KMS-11 (cell line): Measurements from ENCODE around the gene CACNA1E.

Experiments used
- H2AFZ ChIP-seq: fragments of 200-600 bp; sonication (generic); 2 replicates; pipeline ENCODE4 v1.6.1; 2016; ENCODE audit warnings: antibody characterized with exemption, mixed run types, low read depth
- H3K27ac ChIP-seq: fragments of 200-600 bp; sonication (generic); 2 replicates; pipeline ENCODE4 v1.6.1; 2016; ENCODE audit warnings: mild to moderate bottlenecking, mixed run types
- H3K27me3 ChIP-seq: fragments of 200-600 bp; sonication (generic); 2 replicates; pipeline ENCODE4 v1.6.1; 2017; ENCODE audit warnings: mild to moderate bottlenecking, low read depth, mixed run types, moderate library complexity; ENCODE audit not compliant: insufficient read depth
- H3K36me3 ChIP-seq: fragments of 200-600 bp; sonication (generic); 2 replicates; pipeline ENCODE4 v1.6.1; 2017; ENCODE audit warnings: mild to moderate bottlenecking, mixed run types; ENCODE audit not compliant: insufficient read depth
- H3K4me1 ChIP-seq: fragments of 200-600 bp; sonication (generic); 2 replicates; pipeline ENCODE4 v1.6.1; 2016; ENCODE audit warnings: mild to moderate bottlenecking, low read depth, mixed run types; ENCODE audit not compliant: poor library complexity, severe bottlenecking
- H3K4me2 ChIP-seq: fragments of 200-600 bp; sonication (generic); 2 replicates; pipeline ENCODE4 v1.7.0; 2016; ENCODE audit warnings: mild to moderate bottlenecking, mixed run types
- H3K4me3 ChIP-seq: fragments of 200-600 bp; sonication (generic); IDR thresholded peaks from 2 replicates; pipeline ENCODE4 v1.6.1; 2017; ENCODE audit warnings: low read depth, low read length, mixed read lengths; ENCODE audit not compliant: insufficient read depth
- H3K79me2 ChIP-seq: fragments of 200-600 bp; sonication (generic); 2 replicates; pipeline ENCODE4 v1.6.1; 2016; ENCODE audit warnings: low read depth, mixed run types; ENCODE audit not compliant: insufficient read depth
- H3K9ac ChIP-seq: fragments of 200-600 bp; sonication (generic); 2 replicates; pipeline ENCODE4 v1.6.1; 2016; ENCODE audit warnings: mild to moderate bottlenecking, mixed run types
- H4K20me1 ChIP-seq: fragments of 200-600 bp; sonication (generic); 2 replicates; pipeline ENCODE4 v1.6.1; 2016; ENCODE audit warnings: mild to moderate bottlenecking, mixed run types; ENCODE audit not compliant: insufficient read depth
- CTCF ChIP-seq: fragments of 200-600 bp; sonication (generic); conservative IDR thresholded peaks from 2 replicates; pipeline ENCODE4 v1.6.1; 2017; ENCODE audit warnings: low read depth, mild to moderate bottlenecking, antibody characterized with exemption, low read length, moderate library complexity, mixed read lengths

The CACNA1E gene

GRCh38 chr1:181737056-181737455 is 253.7 kb downstream of the CACNA1E start:
- no peak overlapping the region for H2AFZ ChIP-seq
- TF ChIP-seq CTCF = no peak
- H3K27me3 ChIP-seq = no peaks in the 10 kb centered on the region
- H3K4me1 ChIP-seq = no peaks in the 10 kb centered on the region
- no peak overlapping the region for H3K27ac ChIP-seq
- no peak overlapping the region for H3K9ac ChIP-seq
- no peak overlapping the region for H3K4me3 ChIP-seq
- no peaks in the 10 kb centered on the region for H3K79me2 ChIP-seq
- H4K20me1 ChIP-seq = no peaks in the 10 kb centered on the region
- no peak overlapping the region for H3K4me2 ChIP-seq
- no peaks in the 10 kb centered on the region for H3K36me3 ChIP-seq

GRCh38 chr1:181739214-181739613 is 255.9 kb downstream of the CACNA1E start:
- Histone ChIP-seq H3K79me2 (no peaks in the 10 kb centered on the region), H3K4me1 (no peaks in the 10 kb centered on the region), H3K9ac (no peak overlapping the region), H3K27ac (no peak overlapping the region), H3K36me3 (no peaks in the 10 kb centered on the region), H3K4me2 (no peak overlapping the region), H3K27me3 (no peaks in the 10 kb centered on the region), H2AFZ (no peak overlapping the region), H3K4me3 (no peak overlapping the region), H4K20me1 (no peaks in the 10 kb centered on the region)
- no peak for TF ChIP-seq CTCF

GRCh38 chr1:181742426-181742825 is 259.1 kb downstream of the CACNA1E start:
- Histone ChIP-seq H3K79me2 (no peaks in the 10 kb centered on the region), H3K4me2 (no peak overlapping the region), H3K27ac (no peak overlapping the region), H2AFZ (no peak overlapping the region), H3K4me1 (no peaks in the 10 kb centered on the region), H3K36me3 (no peaks in the 10 kb centered on the region), H3K9ac (no peak overlapping the region), H3K4me3 (no peak overlapping the region), H3K27me3 (no peaks in the 10 kb centered on the region), H4K20me1 (no peaks in the 10 kb centered on the region)
- TF ChIP-seq CTCF = no peak

GRCh38 chr1:181743878-181744312 is 260.6 kb downstream of the CACNA1E start:
- Histone ChIP-seq H3K4me2 (no peak overlapping the region), H3K79me2 (no peaks in the 10 kb centered on the region), H3K4me1 (no peaks in the 10 kb centered on the region), H3K9ac (no peak overlapping the region), H2AFZ (no peak overlapping the region), H3K4me3 (no peak overlapping the region), H3K27ac (no peak overlapping the region), H3K36me3 (no peaks in the 10 kb centered on the region), H4K20me1 (no peaks in the 10 kb centered on the region), H3K27me3 (no peaks in the 10 kb centered on the region)
- TF ChIP-seq CTCF = no peak
